HepG2 (cell line): Measurements from ENCODE around the gene GPX2. TPM values are rescaled to one million over a fixed set of nuclear protein-coding genes. Genes with fewer than 3 reads are reported as not detected.

Experiments
- CAMTA2 ChIP-seq: sonication (generic); formaldehyde crosslinking; IDR thresholded peaks from 2 replicates; pipeline ENCODE4 v1.4.0; 2020; ENCODE audit warnings: mild to moderate bottlenecking, missing genetic modification reagents, borderline replicate concordance
- HDAC1 ChIP-seq: sonication (generic); formaldehyde crosslinking; IDR thresholded peaks from 2 replicates; pipeline ENCODE4 v1.5.1; 2020; ENCODE audit warnings: mild to moderate bottlenecking, missing genetic modification reagents
- IKZF4 ChIP-seq: sonication (generic); formaldehyde crosslinking; IDR thresholded peaks from 2 replicates; pipeline ENCODE4 v1.5.1; 2020; ENCODE audit warnings: borderline replicate concordance, mild to moderate bottlenecking, low read depth, missing genetic modification reagents; ENCODE audit errors: not compliant biosample characterization
- NCOA2 ChIP-seq: sonication (generic); formaldehyde crosslinking; IDR thresholded peaks from 2 replicates; pipeline ENCODE4 v1.8.0; 2022; ENCODE audit warnings: inconsistent platforms
- NFRKB ChIP-seq: fragments of 450-650 bp; IDR thresholded peaks from 2 replicates; pipeline ENCODE4 v1.6.1; 2017
- SMARCE1 ChIP-seq: fragments of 450-650 bp; IDR thresholded peaks from 2 replicates; pipeline ENCODE4 v1.6.1; 2017; ENCODE audit warnings: borderline replicate concordance
- SYNCRIP ChIP-seq: fragments of 200-400 bp; formaldehyde crosslinking; IDR thresholded peaks from 2 replicates; pipeline ENCODE4 v1.6.1; 2018; ENCODE audit warnings: mild to moderate bottlenecking, low read depth, low read length; ENCODE audit not compliant: insufficient read depth
- ZBTB7A ChIP-seq: sonication (generic); formaldehyde crosslinking; IDR thresholded peaks from 2 replicates; pipeline ENCODE4 v1.8.0; 2022; ENCODE audit warnings: mild to moderate bottlenecking, missing genetic modification reagents
- ZFP37 ChIP-seq: sonication (generic); formaldehyde crosslinking; IDR thresholded peaks from 2 replicates; pipeline ENCODE4 v1.4.0; 2020; ENCODE audit warnings: missing genetic modification reagents, borderline replicate concordance
- ZNF296 ChIP-seq: sonication (generic); formaldehyde crosslinking; conservative IDR thresholded peaks from 2 replicates; pipeline ENCODE4 v1.5.0; 2020; ENCODE audit warnings: mild to moderate bottlenecking, missing genetic modification reagents
- ZNF451 ChIP-seq: sonication (generic); formaldehyde crosslinking; IDR thresholded peaks from 2 replicates; pipeline ENCODE4 v1.5.0; 2020; ENCODE audit warnings: mild to moderate bottlenecking, missing genetic modification reagents
- ZNF615 ChIP-seq: sonication (generic); formaldehyde crosslinking; IDR thresholded peaks from 2 replicates; pipeline ENCODE4 v1.5.0; 2020; ENCODE audit warnings: mild to moderate bottlenecking, missing genetic modification reagents, borderline replicate concordance
- ZNF850 ChIP-seq: sonication (generic); formaldehyde crosslinking; conservative IDR thresholded peaks from 2 replicates; pipeline ENCODE4 v1.9.0; 2021; ENCODE audit warnings: mild to moderate bottlenecking, missing genetic modification reagents
- polyA plus RNA-seq, 8 experiments: library from polyadenylated mRNA; depleted of rRNA in 3 of 8; stranded (reverse) in 7 of 8; unstranded in 1 of 8; fragments of >200 nt; fragmentation: Illumina TruSeq in 4 of 8; extraction: Trizol in 4 of 8; gene quantifications; 2 replicates each; pipeline versions ENCODE4 v1.2.1 to v1.2.3, GENCODE V29; 2011 to 2016; ENCODE audit warnings: low read depth in 4 of 8, missing spikeins in 1 of 8, mixed read lengths in 1 of 8; ENCODE audit not compliant: insufficient read depth in 1 of 8
- total RNA-seq, 5 experiments: library from RNA; depleted of rRNA; stranded (reverse); fragments of >200 nt; fragmentation: Illumina TruSeq; extraction: Trizol; gene quantifications; 2 replicates each; pipeline ENCODE4 v1.2.3, GENCODE V29; 2016; ENCODE audit warnings: low read depth in 1 of 5
- TF ChIP-seq, protein P1 (sequence below): sonication (generic); formaldehyde crosslinking; conservative IDR thresholded peaks from 2 replicates; pipeline ENCODE4 v1.4.0; 2020; ENCODE audit warnings: missing genetic modification reagents
- TF ChIP-seq, protein P2 (sequence below): sonication (generic); formaldehyde crosslinking; IDR thresholded peaks from 2 replicates; pipeline ENCODE4 v1.4.0; 2020; ENCODE audit warnings: mild to moderate bottlenecking, missing genetic modification reagents, borderline replicate concordance
- TF ChIP-seq, protein P3 (sequence below): sonication (generic); formaldehyde crosslinking; IDR thresholded peaks from 2 replicates; pipeline ENCODE4 v1.4.0; 2020; ENCODE audit warnings: missing genetic modification reagents, borderline replicate concordance
- TF ChIP-seq, protein P4 (sequence below): sonication (generic); formaldehyde crosslinking; IDR thresholded peaks from 2 replicates; pipeline ENCODE4 v1.4.0; 2020; ENCODE audit warnings: mild to moderate bottlenecking, missing genetic modification reagents

The GPX2 gene
- total and polyA plus RNA-seq, 2 of the 13 experiments (the other 11 are each of a cell fraction or from before 2014, with no cell fraction given): 526 to 674 TPM

DNA sequence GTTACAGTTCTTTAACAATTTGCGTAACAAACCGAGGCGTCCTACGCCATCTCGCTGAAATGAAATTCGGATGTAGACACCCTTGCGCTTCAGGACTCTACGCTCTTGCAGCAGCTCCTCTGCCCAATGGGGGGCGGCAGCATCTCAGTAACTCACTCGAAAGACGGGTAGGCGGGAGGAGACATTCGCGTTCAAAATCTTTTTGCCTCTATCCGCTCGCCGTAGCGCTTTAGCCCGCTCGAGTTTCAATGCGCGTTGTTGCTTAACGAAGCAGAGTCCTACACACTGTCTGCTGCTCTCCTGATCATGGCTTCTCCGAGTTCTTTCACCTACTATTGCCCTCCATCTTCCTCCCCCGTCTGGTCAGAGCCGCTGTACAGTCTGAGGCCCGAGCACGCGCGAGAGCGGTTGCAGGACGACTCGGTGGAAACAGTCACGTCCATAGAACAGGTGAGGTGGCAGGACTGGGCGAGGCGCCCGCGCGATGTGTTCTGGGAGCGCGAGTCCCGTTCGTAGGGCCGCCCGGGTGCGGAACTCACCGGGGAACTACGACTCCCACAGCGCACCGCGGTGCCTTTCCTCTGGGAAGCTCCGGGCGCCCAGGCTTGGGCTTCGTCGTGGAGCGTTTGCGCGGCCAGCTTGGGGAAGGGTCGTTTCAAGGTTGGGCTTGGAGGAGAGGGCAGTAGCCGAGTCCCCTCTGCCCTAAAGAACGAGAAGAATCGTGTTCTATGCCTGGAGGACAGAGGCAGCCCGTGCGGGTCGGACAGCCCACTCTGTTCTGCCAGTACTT lies 44.3 kb upstream of the GPX2 start, which contains the start of gene FNTB (continued):
- TF ChIP-seq ZNF296 (peak; percentile 45), ZNF615 (CRISPR knock-in tag) (peak; percentile 92; the same call in 1 of the 2 replicates), NFRKB (no peak), IKZF4 (CRISPR knock-in tag) (peak; percentile 63), NCOA2 (0 out of 2 replicates have a peak, but pooled peaks have one; percentile 18), CAMTA2 (CRISPR knock-in tag) (no peak), HDAC1 (CRISPR knock-in tag) (peak; percentile 79; the same call in 1 of the 2 replicates), ZNF850 (CRISPR knock-in tag) (no peak), ZNF451 (CRISPR knock-in tag) (no peak), ZBTB7A (CRISPR knock-in tag) (no peak), SMARCE1 (no peak), SYNCRIP (no peak), ZFP37 (CRISPR knock-in tag) (no peak)
- TF ChIP-seq, protein P1, sequence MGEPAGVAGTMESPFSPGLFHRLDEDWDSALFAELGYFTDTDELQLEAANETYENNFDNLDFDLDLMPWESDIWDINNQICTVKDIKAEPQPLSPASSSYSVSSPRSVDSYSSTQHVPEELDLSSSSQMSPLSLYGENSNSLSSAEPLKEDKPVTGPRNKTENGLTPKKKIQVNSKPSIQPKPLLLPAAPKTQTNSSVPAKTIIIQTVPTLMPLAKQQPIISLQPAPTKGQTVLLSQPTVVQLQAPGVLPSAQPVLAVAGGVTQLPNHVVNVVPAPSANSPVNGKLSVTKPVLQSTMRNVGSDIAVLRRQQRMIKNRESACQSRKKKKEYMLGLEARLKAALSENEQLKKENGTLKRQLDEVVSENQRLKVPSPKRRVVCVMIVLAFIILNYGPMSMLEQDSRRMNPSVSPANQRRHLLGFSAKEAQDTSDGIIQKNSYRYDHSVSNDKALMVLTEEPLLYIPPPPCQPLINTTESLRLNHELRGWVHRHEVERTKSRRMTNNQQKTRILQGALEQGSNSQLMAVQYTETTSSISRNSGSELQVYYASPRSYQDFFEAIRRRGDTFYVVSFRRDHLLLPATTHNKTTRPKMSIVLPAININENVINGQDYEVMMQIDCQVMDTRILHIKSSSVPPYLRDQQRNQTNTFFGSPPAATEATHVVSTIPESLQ (CRISPR knock-in tag): 0 out of 2 replicates have a peak, but pooled peaks have one; percentile 22
- TF ChIP-seq, protein P2, sequence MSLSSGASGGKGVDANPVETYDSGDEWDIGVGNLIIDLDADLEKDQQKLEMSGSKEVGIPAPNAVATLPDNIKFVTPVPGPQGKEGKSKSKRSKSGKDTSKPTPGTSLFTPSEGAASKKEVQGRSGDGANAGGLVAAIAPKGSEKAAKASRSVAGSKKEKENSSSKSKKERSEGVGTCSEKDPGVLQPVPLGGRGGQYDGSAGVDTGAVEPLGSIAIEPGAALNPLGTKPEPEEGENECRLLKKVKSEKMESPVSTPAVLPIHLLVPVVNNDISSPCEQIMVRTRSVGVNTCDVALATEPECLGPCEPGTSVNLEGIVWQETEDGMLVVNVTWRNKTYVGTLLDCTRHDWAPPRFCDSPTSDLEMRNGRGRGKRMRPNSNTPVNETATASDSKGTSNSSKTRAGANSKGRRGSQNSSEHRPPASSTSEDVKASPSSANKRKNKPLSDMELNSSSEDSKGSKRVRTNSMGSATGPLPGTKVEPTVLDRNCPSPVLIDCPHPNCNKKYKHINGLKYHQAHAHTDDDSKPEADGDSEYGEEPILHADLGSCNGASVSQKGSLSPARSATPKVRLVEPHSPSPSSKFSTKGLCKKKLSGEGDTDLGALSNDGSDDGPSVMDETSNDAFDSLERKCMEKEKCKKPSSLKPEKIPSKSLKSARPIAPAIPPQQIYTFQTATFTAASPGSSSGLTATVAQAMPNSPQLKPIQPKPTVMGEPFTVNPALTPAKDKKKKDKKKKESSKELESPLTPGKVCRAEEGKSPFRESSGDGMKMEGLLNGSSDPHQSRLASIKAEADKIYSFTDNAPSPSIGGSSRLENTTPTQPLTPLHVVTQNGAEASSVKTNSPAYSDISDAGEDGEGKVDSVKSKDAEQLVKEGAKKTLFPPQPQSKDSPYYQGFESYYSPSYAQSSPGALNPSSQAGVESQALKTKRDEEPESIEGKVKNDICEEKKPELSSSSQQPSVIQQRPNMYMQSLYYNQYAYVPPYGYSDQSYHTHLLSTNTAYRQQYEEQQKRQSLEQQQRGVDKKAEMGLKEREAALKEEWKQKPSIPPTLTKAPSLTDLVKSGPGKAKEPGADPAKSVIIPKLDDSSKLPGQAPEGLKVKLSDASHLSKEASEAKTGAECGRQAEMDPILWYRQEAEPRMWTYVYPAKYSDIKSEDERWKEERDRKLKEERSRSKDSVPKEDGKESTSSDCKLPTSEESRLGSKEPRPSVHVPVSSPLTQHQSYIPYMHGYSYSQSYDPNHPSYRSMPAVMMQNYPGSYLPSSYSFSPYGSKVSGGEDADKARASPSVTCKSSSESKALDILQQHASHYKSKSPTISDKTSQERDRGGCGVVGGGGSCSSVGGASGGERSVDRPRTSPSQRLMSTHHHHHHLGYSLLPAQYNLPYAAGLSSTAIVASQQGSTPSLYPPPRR (CRISPR knock-in tag): peak; percentile 55; the same call in 1 of the 2 replicates
- TF ChIP-seq, protein P3, sequence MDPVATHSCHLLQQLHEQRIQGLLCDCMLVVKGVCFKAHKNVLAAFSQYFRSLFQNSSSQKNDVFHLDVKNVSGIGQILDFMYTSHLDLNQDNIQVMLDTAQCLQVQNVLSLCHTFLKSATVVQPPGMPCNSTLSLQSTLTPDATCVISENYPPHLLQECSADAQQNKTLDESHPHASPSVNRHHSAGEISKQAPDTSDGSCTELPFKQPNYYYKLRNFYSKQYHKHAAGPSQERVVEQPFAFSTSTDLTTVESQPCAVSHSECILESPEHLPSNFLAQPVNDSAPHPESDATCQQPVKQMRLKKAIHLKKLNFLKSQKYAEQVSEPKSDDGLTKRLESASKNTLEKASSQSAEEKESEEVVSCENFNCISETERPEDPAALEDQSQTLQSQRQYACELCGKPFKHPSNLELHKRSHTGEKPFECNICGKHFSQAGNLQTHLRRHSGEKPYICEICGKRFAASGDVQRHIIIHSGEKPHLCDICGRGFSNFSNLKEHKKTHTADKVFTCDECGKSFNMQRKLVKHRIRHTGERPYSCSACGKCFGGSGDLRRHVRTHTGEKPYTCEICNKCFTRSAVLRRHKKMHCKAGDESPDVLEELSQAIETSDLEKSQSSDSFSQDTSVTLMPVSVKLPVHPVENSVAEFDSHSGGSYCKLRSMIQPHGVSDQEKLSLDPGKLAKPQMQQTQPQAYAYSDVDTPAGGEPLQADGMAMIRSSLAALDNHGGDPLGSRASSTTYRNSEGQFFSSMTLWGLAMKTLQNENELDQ (CRISPR knock-in tag): no peak
- TF ChIP-seq, protein P4, sequence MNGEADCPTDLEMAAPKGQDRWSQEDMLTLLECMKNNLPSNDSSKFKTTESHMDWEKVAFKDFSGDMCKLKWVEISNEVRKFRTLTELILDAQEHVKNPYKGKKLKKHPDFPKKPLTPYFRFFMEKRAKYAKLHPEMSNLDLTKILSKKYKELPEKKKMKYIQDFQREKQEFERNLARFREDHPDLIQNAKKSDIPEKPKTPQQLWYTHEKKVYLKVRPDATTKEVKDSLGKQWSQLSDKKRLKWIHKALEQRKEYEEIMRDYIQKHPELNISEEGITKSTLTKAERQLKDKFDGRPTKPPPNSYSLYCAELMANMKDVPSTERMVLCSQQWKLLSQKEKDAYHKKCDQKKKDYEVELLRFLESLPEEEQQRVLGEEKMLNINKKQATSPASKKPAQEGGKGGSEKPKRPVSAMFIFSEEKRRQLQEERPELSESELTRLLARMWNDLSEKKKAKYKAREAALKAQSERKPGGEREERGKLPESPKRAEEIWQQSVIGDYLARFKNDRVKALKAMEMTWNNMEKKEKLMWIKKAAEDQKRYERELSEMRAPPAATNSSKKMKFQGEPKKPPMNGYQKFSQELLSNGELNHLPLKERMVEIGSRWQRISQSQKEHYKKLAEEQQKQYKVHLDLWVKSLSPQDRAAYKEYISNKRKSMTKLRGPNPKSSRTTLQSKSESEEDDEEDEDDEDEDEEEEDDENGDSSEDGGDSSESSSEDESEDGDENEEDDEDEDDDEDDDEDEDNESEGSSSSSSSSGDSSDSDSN (CRISPR knock-in tag): peak; percentile 50
